Measurements from ENCODE around the gene DISP3.

GRCh38 chr1:11535761-11536572 lies 57.0 kb downstream of the DISP3 start:
- no peak for TF ChIP-seq CSRNP2 (CRISPR knock-in tag; conservative IDR thresholded peaks at IDR 0.05; ENCODE audit: low read depth)
- TF ChIP-seq POLR2A (IDR thresholded peaks at IDR 0.05; ENCODE audit: insufficient read depth in 1 of 2, low read depth in 2 of 2, low read length in 2 of 2) = no peak
- no peak for TF ChIP-seq ZNF44 (CRISPR knock-in tag; IDR thresholded peaks at IDR 0.05)
- no peak for TF ChIP-seq SP1 (IDR thresholded peaks at IDR 0.05)
- no peak for TF ChIP-seq SP1 (CRISPR knock-in tag; IDR thresholded peaks at IDR 0.05)
- TF ChIP-seq, protein P1, sequence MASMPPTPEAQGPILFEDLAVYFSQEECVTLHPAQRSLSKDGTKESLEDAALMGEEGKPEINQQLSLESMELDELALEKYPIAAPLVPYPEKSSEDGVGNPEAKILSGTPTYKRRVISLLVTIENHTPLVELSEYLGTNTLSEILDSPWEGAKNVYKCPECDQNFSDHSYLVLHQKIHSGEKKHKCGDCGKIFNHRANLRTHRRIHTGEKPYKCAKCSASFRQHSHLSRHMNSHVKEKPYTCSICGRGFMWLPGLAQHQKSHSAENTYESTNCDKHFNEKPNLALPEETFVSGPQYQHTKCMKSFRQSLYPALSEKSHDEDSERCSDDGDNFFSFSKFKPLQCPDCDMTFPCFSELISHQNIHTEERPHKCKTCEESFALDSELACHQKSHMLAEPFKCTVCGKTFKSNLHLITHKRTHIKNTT (CRISPR knock-in tag; IDR thresholded peaks at IDR 0.05) = no peak
- TF ChIP-seq, protein P2, sequence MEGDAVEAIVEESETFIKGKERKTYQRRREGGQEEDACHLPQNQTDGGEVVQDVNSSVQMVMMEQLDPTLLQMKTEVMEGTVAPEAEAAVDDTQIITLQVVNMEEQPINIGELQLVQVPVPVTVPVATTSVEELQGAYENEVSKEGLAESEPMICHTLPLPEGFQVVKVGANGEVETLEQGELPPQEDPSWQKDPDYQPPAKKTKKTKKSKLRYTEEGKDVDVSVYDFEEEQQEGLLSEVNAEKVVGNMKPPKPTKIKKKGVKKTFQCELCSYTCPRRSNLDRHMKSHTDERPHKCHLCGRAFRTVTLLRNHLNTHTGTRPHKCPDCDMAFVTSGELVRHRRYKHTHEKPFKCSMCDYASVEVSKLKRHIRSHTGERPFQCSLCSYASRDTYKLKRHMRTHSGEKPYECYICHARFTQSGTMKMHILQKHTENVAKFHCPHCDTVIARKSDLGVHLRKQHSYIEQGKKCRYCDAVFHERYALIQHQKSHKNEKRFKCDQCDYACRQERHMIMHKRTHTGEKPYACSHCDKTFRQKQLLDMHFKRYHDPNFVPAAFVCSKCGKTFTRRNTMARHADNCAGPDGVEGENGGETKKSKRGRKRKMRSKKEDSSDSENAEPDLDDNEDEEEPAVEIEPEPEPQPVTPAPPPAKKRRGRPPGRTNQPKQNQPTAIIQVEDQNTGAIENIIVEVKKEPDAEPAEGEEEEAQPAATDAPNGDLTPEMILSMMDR (CRISPR knock-in tag; IDR thresholded peaks at IDR 0.05) = no peak
- no peak for TF ChIP-seq BCL6 (CRISPR knock-in tag; IDR thresholded peaks at IDR 0.05)
- TF ChIP-seq, protein P3, sequence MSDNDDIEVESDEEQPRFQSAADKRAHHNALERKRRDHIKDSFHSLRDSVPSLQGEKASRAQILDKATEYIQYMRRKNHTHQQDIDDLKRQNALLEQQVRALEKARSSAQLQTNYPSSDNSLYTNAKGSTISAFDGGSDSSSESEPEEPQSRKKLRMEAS (IDR thresholded peaks at IDR 0.05) = no peak
- no peak for TF ChIP-seq HMG20B (CRISPR knock-in tag; conservative IDR thresholded peaks at IDR 0.05)
- no peak for TF ChIP-seq GTF2F1 (IDR thresholded peaks at IDR 0.05; ENCODE audit: low read length)

All from HepG2 (cell line).